Measurements from ENCODE around the gene MS4A8.

DNA sequence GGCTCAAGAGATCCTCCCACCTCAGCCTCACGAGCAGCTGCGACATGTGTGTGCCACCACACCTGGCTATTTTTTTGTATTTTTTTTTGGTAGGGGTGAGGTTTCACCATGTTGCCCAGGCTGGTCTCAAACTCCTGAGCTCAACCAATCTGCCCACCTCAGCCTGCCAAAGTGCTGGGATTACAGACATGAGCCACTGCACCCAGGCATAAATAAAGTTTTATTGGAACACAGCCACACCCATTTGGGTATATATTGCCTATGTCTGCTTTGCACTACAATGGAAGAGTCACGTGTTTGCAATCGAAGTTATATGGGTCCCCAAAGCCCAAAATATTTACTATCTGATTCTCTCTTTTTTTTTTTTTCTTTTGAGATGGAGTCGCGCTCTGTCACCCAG is 55.5 kb downstream of the MS4A8 start:
- TF ChIP-seq POLR2A (IDR thresholded peaks at IDR 0.05): no peak
- TF ChIP-seq, protein P1, sequence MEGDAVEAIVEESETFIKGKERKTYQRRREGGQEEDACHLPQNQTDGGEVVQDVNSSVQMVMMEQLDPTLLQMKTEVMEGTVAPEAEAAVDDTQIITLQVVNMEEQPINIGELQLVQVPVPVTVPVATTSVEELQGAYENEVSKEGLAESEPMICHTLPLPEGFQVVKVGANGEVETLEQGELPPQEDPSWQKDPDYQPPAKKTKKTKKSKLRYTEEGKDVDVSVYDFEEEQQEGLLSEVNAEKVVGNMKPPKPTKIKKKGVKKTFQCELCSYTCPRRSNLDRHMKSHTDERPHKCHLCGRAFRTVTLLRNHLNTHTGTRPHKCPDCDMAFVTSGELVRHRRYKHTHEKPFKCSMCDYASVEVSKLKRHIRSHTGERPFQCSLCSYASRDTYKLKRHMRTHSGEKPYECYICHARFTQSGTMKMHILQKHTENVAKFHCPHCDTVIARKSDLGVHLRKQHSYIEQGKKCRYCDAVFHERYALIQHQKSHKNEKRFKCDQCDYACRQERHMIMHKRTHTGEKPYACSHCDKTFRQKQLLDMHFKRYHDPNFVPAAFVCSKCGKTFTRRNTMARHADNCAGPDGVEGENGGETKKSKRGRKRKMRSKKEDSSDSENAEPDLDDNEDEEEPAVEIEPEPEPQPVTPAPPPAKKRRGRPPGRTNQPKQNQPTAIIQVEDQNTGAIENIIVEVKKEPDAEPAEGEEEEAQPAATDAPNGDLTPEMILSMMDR (IDR thresholded peaks at IDR 0.05): no peak

All from uterus (tissue), 2 donors.